HepG2 (cell line): ENCODE measurements around the gene PRMT5. TPM values are rescaled to one million over a fixed set of nuclear protein-coding genes. Genes with fewer than 3 reads are reported as not detected.

Experiments used
- ATAC-seq: fragments of 200-7000 bp; cut with Tn5 transposase; 3 replicates; pipeline ENCODE4 v1.9.1; 2020; ENCODE audit warnings: mild to moderate bottlenecking, moderate library complexity
- BruUV-seq: library from RNA; stranded (reverse); fragments of 400-500 nt; replicated peaks from 2 replicates; lab custom pipeline; 2021; lab: Mats Ljungman, UMichigan
- CTCF ChIA-PET: fragments of 300-600 bp; formaldehyde crosslinking; extraction: SDS; loops from one replicate; lab custom pipeline; 2021; ENCODE audit warnings: low total read pairs, inconsistent platforms, low intra/inter-chr PET ratio; lab: Yijun Ruan, JAX
- POLR2A ChIA-PET: fragments of 350-600 bp; sonication (Branson Sonifier 250); formaldehyde crosslinking; loops from one replicate; lab custom pipeline; 2020; ENCODE audit warnings: antibody characterized with exemption, inconsistent platforms; lab: Yijun Ruan, JAX
- DNase-seq: peaks from one replicate; pipeline ENCODE4 v3.0.0-alpha.2; 2015; ENCODE audit warnings: low spot score
- FAIRE-seq: peaks from 3 replicates; lab custom pipeline; 2011; peaks lifted over from hg19 to GRCh38; lab: Jason Lieb, UNC
- H2AFZ ChIP-seq: one replicate; pipeline ENCODE4 v1.6.1; 2011; ENCODE audit warnings: low read length, inconsistent platforms
- H3K27ac ChIP-seq: fragments of 300-600 bp; 3 replicates; pipeline ENCODE4 v1.8.0; 2011; ENCODE audit warnings: mixed run types, mild to moderate bottlenecking, mixed read lengths, low read length, inconsistent platforms; ENCODE audit not compliant: insufficient read depth; ENCODE audit errors: extremely low read length
- H3K27me3 ChIP-seq, 2 experiments: fragments of 200-600 bp in 1 of 2; 2 replicates in 1 of 2; 3 replicates in 1 of 2; pipeline versions ENCODE4 v1.6.0 to v1.8.0; 2011; ENCODE audit warnings: low read length in 2 of 2, mild to moderate bottlenecking in 2 of 2, moderate library complexity in 2 of 2, inconsistent platforms in 1 of 2; ENCODE audit not compliant: insufficient read depth in 2 of 2, control insufficient read depth in 1 of 2
- H3K36me3 ChIP-seq, 2 experiments: fragments of 200-600 bp in 1 of 2; replicated peaks in 1 of 2; 2 replicates in 1 of 2; 3 replicates in 1 of 2; pipeline versions ENCODE4 v1.5.1 to v1.8.0; 2011; ENCODE audit warnings: low read length in 2 of 2, inconsistent platforms in 1 of 2; ENCODE audit not compliant: insufficient read depth in 2 of 2, control insufficient read depth in 1 of 2
- H3K4me1 ChIP-seq: 2 replicates; pipeline ENCODE4 v1.5.1; 2012; ENCODE audit warnings: low read length, inconsistent platforms; ENCODE audit not compliant: insufficient read depth
- H3K4me2 ChIP-seq: 2 replicates; pipeline ENCODE4 v1.6.0; 2011; ENCODE audit warnings: low read depth, low read length, inconsistent platforms
- H3K4me3 ChIP-seq, 3 experiments: fragments of 200-600 bp in 1 of 3; sonication (generic), shearing (Covaris generic) in 1 of 3; replicated peaks in 1 of 3; 2 replicates each; pipeline ENCODE4 v1.5.1; 2011 to 2016; ENCODE audit warnings: low read length in 3 of 3, inconsistent platforms in 2 of 3, low read depth in 2 of 3, mild to moderate bottlenecking in 2 of 3, control low read depth in 1 of 3, mixed read lengths in 1 of 3; ENCODE audit not compliant: insufficient read depth in 1 of 3
- H3K79me2 ChIP-seq: one replicate; pipeline ENCODE4 v1.6.1; 2011; ENCODE audit warnings: low read length, inconsistent platforms; ENCODE audit not compliant: insufficient read depth
- H3K9ac ChIP-seq: 2 replicates; pipeline ENCODE4 v1.6.0; 2011; ENCODE audit warnings: mild to moderate bottlenecking, low read depth, low read length, inconsistent platforms; ENCODE audit not compliant: insufficient read depth
- H3K9me3 ChIP-seq: 2 replicates; pipeline ENCODE4 v1.5.1; 2012; ENCODE audit warnings: mild to moderate bottlenecking, low read length
- H4K20me1 ChIP-seq: 2 replicates; pipeline ENCODE4 v1.6.0; 2011; ENCODE audit warnings: inconsistent platforms, mild to moderate bottlenecking, low read length, moderate library complexity; ENCODE audit not compliant: insufficient read depth
- ARID5B ChIP-seq: IDR thresholded peaks from 2 replicates; pipeline ENCODE4 v1.4.0; 2020; ENCODE audit warnings: mild to moderate bottlenecking, missing genetic modification reagents
- CENPX ChIP-seq: sonication (generic); formaldehyde crosslinking; IDR thresholded peaks from 2 replicates; pipeline ENCODE4 v1.9.0; 2021; ENCODE audit warnings: mild to moderate bottlenecking, missing genetic modification reagents, moderate library complexity
- EHMT2 ChIP-seq: fragments of 200-600 bp; sonication (generic); IDR thresholded peaks from 2 replicates; pipeline ENCODE4 v1.7.0; 2017; ENCODE audit warnings: antibody characterized with exemption, low read depth, low read length, borderline replicate concordance
- GATAD2A ChIP-seq: IDR thresholded peaks from 2 replicates; pipeline ENCODE4 v1.6.1; 2016
- IRX3 ChIP-seq: sonication (generic); formaldehyde crosslinking; IDR thresholded peaks from 2 replicates; pipeline ENCODE4 v1.8.1; 2023; ENCODE audit warnings: mild to moderate bottlenecking, low read depth, missing genetic modification reagents, borderline replicate concordance
- NR0B2 ChIP-seq: sonication (generic); formaldehyde crosslinking; IDR thresholded peaks from 2 replicates; pipeline ENCODE4 v1.4.0; 2020; ENCODE audit warnings: mild to moderate bottlenecking, missing genetic modification reagents
- RAD21 ChIP-seq: fragments of 450-650 bp; formaldehyde crosslinking; IDR thresholded peaks from 2 replicates; pipeline ENCODE4 v1.5.0; 2020; ENCODE audit warnings: mild to moderate bottlenecking
- SAP130 ChIP-seq: IDR thresholded peaks from 2 replicates; pipeline ENCODE4 v1.6.1; 2016; ENCODE audit warnings: low read depth
- SMAD9 ChIP-seq: sonication (generic); formaldehyde crosslinking; IDR thresholded peaks from 2 replicates; pipeline ENCODE4 v1.5.1; 2020; ENCODE audit warnings: mild to moderate bottlenecking, missing genetic modification reagents
- SMARCE1 ChIP-seq: fragments of 450-650 bp; IDR thresholded peaks from 2 replicates; pipeline ENCODE4 v1.6.1; 2017; ENCODE audit warnings: borderline replicate concordance
- SNRNP70 ChIP-seq: fragments of 200-400 bp; formaldehyde crosslinking; IDR thresholded peaks from 2 replicates; pipeline ENCODE4 v1.6.1; 2017; ENCODE audit warnings: mild to moderate bottlenecking, low read depth, low read length, moderate library complexity
- TEAD2 ChIP-seq: sonication (generic); formaldehyde crosslinking; IDR thresholded peaks from 2 replicates; pipeline ENCODE4 v1.9.0; 2021; ENCODE audit warnings: missing genetic modification reagents
- TFE3 ChIP-seq: IDR thresholded peaks from 2 replicates; pipeline ENCODE4 v1.6.1; 2016
- ZNF17 ChIP-seq: sonication (generic); formaldehyde crosslinking; IDR thresholded peaks from 2 replicates; pipeline ENCODE4 v1.5.0; 2020; ENCODE audit warnings: mild to moderate bottlenecking, missing genetic modification reagents
- ZNF263 ChIP-seq: sonication (generic); formaldehyde crosslinking; IDR thresholded peaks from 2 replicates; pipeline ENCODE4 v1.4.0; 2020; ENCODE audit warnings: missing genetic modification reagents
- ZNF746 ChIP-seq: sonication (generic); formaldehyde crosslinking; IDR thresholded peaks from 2 replicates; pipeline ENCODE4 v1.8.0; 2022; ENCODE audit warnings: mild to moderate bottlenecking, missing genetic modification reagents
- ZSCAN22 ChIP-seq: sonication (generic); formaldehyde crosslinking; IDR thresholded peaks from 2 replicates; pipeline ENCODE4 v1.4.0; 2020; ENCODE audit warnings: mild to moderate bottlenecking, missing genetic modification reagents
- WGBS: methylation state at CpG from one replicate; pipeline ENCODE4 v1.1.6; 2017; ENCODE audit warnings: low lambda C conversion rate; 5-methylcytosine and 5-hydroxymethylcytosine counted together
- in situ Hi-C: cut with HindIII; loops from 2 replicates; pipeline ENCODE4 v1.10.0; 2017; ENCODE audit warnings: low pct_unique_long_range_greater_than_20kb; ENCODE audit not compliant: extremely low pct_ligation_motif_present
- intact Hi-C: fragments of 100-400 bp; cut with micrococcal nuclease; formaldehyde crosslinking; loops from one replicate; pipeline ENCODE4 v1.10.0; 2022; ENCODE audit not compliant: unreplicated experiment
- polyA plus RNA-seq, 8 experiments: library from polyadenylated mRNA; depleted of rRNA in 3 of 8; stranded (reverse) in 7 of 8; unstranded in 1 of 8; fragments of >200 nt; fragmentation: Illumina TruSeq in 4 of 8; extraction: Trizol in 4 of 8; gene quantifications; 2 replicates each; pipeline versions ENCODE4 v1.2.1 to v1.2.3, GENCODE V29; 2011 to 2016; ENCODE audit warnings: low read depth in 4 of 8, missing spikeins in 1 of 8, mixed read lengths in 1 of 8; ENCODE audit not compliant: insufficient read depth in 1 of 8
- total RNA-seq, 5 experiments: library from RNA; depleted of rRNA; stranded (reverse); fragments of >200 nt; fragmentation: Illumina TruSeq; extraction: Trizol; gene quantifications; 2 replicates each; pipeline ENCODE4 v1.2.3, GENCODE V29; 2016; ENCODE audit warnings: low read depth in 1 of 5

Gene PRMT5
- total and polyA plus RNA-seq, 2 of the 13 experiments (the other 11 are each of a cell fraction or from before 2014, with no cell fraction given), result 210 to 354 TPM

GRCh38 chr14:22903742-22904087, 25.5 kb downstream of the PRMT5 start (continued):
- TF ChIP-seq TEAD2 (CRISPR knock-in tag) (no peak), TFE3 (CRISPR knock-in tag) (no peak), RAD21 (CRISPR knock-in tag) (no peak)

- CTCF ChIA-PET, result interaction anchor here (5.0 to 6.2 kb wide), 2 partner anchors 30 to 344 kb away, joined by 46 to 67 read pairs; partner anchors contain the start of gene LRP10
- BruUV-seq, result no TSS peak
- H3K4me1 ChIP-seq, result peaks cover 50% of the 10 kb centered on the region
- 89% methylated on average over 7 of the region's 7 CpGs for WGBS
- POLR2A ChIA-PET, result interaction anchor here (0.7 to 5.3 kb wide), 6 partner anchors 14 to 75 kb away, joined by 4 to 44 read pairs (median 26); partner anchors contain the start of genes LRP10 and PRMT5
- H2AFZ ChIP-seq, result no peak overlapping the region
- no peak overlapping the region for H3K4me3 ChIP-seq
- H3K9me3 ChIP-seq, result no peaks in the 10 kb centered on the region
- H3K36me3 ChIP-seq, result no peaks in the 10 kb centered on the region
- FAIRE-seq (no peak), ATAC-seq (no peak), DNase-seq (no peak)
- no peak overlapping the region for H3K4me2 ChIP-seq
- no peaks in the 10 kb centered on the region for H4K20me1 ChIP-seq
- in situ Hi-C loops, result loop anchor here (5.0 kb wide), 1 partner anchor 79 kb away; no protein-coding TSS in a partner anchor
- no peaks in the 10 kb centered on the region for H3K79me2 ChIP-seq
- no peak overlapping the region for H3K27ac ChIP-seq
- intact Hi-C loops, result no loop called here
- no peak overlapping the region for H3K9ac ChIP-seq
- peaks cover 0 to 3% of the 10 kb centered on the region in 2 experiments; a peak in 2 of 5 replicates for H3K27me3 ChIP-seq
- no peak for TF ChIP-seq EHMT2
- TF ChIP-seq SMAD9 (CRISPR knock-in tag), result no peak
- TF ChIP-seq CENPX, result no peak
- no peak for TF ChIP-seq GATAD2A
- TF ChIP-seq IRX3, result peak; percentile 62; the same call in 1 of the 2 replicates
- TF ChIP-seq ZNF263 (CRISPR knock-in tag), result 0 out of 2 replicates have a peak, but pooled peaks have one; percentile 17
- no peak for TF ChIP-seq ZNF17 (CRISPR knock-in tag)
- TF ChIP-seq ZSCAN22 (CRISPR knock-in tag), result no peak
- no peak for TF ChIP-seq ARID5B (CRISPR knock-in tag)
- no peak for TF ChIP-seq SMARCE1
- TF ChIP-seq SAP130 (CRISPR knock-in tag), result no peak
- no peak for TF ChIP-seq ZNF746 (CRISPR knock-in tag)
- TF ChIP-seq SNRNP70, result no peak
- no peak; the same call in 1 of the 2 replicates for TF ChIP-seq NR0B2 (CRISPR knock-in tag)
Measured at GRCh38 chr14:22901799-22902198, 27.4 kb downstream of the PRMT5 start.
